ENCODE measurements around the gene PTGER2.

Gene PTGER2

GRCh38 chr14:52355526-52355925 is 41.4 kb downstream of the PTGER2 start:
- H3K27ac ChIP-seq = no peak overlapping the region
- TF ChIP-seq ZFX (IDR thresholded peaks at IDR 0.05; ENCODE audit: borderline replicate concordance) (no peak), CTCF (IDR thresholded peaks at IDR 0.05) (no peak)

GRCh38 chr14:52356025-52356424 is 41.9 kb downstream of the PTGER2 start:
- H3K27ac ChIP-seq = no peak overlapping the region
- TF ChIP-seq ZFX (IDR thresholded peaks at IDR 0.05; ENCODE audit: borderline replicate concordance) = no peak
- TF ChIP-seq CTCF (IDR thresholded peaks at IDR 0.05) = no peak

- TF ChIP-seq CTCF (IDR thresholded peaks at IDR 0.05) (no peak), ZFX (IDR thresholded peaks at IDR 0.05; ENCODE audit: borderline replicate concordance) (no peak)
- H3K27ac ChIP-seq = no peak overlapping the region
These were observed 46.7 kb downstream of the PTGER2 start for GRCh38 chr14:52360831-52361230.

- no peak overlapping the region for H3K27ac ChIP-seq
- no peak for TF ChIP-seq ZFX (IDR thresholded peaks at IDR 0.05; ENCODE audit: borderline replicate concordance)
- TF ChIP-seq CTCF (IDR thresholded peaks at IDR 0.05) = no peak
These were observed 49.1 kb downstream of the PTGER2 start for GRCh38 chr14:52363041-52363704.

- H3K27ac ChIP-seq = no peak overlapping the region
- TF ChIP-seq ZFX (IDR thresholded peaks at IDR 0.05; ENCODE audit: borderline replicate concordance) (no peak), CTCF (IDR thresholded peaks at IDR 0.05) (no peak)
These were observed 49.8 kb downstream of the PTGER2 start for GRCh38 chr14:52363961-52364360.

GRCh38 chr14:52365071-52365470 is 51.0 kb downstream of the PTGER2 start:
- no peak overlapping the region for H3K27ac ChIP-seq
- TF ChIP-seq ZFX (IDR thresholded peaks at IDR 0.05; ENCODE audit: borderline replicate concordance) = no peak

- no peak overlapping the region for H3K27ac ChIP-seq
- no peak for TF ChIP-seq ZFX (IDR thresholded peaks at IDR 0.05; ENCODE audit: borderline replicate concordance)
- no peak for TF ChIP-seq CTCF (IDR thresholded peaks at IDR 0.05)
These were observed 52.7 kb downstream of the PTGER2 start for GRCh38 chr14:52366796-52367315.
